Activated T-helper 1 cell treated with anti-CD3 and anti-CD28 coated beads, Interleukin-2, amount 50 U/mL, for 16 hours (primary cell): ENCODE results near the gene ABITRAM.
"Not testable (repeated sequence)": the region's sequence is repeated elsewhere in the genome, so short reads cannot be mapped to it uniquely, and the experiment has no call there.

Experiments used
- DNase-seq, 2 donors: peaks; one replicate each; pipeline ENCODE4 v3.0.0-alpha.2; 2020; ENCODE audit warnings: low read depth in 1 of 2, low spot score in 1 of 2

Gene ABITRAM

GRCh38 chr9:108928386-108928785 lies 5.8 kb upstream of the ABITRAM start:
- no peak for DNase-seq

DNA sequence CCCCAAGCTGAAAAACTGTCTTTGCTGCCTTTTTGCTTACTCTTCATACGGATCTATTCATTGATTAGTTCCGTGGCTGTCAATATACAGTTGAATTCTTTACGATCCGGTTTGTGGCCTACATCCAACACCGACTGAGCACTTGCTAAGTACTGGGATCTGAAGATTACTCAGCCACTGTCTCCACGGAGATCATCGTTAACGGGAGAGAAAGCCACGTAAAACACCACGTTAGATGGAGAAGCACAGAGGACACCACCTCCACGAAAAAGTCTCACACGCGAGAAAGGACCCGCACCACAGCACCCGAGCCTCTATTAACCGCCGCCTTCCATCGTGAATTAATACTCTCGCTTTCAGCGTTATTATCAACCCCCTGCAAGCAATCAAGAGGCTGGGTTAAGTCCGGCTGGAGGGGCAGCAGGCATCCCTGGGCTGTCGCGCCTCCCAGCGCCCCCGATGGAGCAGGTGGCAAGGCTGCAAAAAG lies 926 bp upstream of the ABITRAM start:
- DNase-seq = no peak

GRCh38 chr9:108933718-108934322 lies 380 bp upstream of the ABITRAM start, which contains the start of gene ELP1:
Gene ELP1 (minus strand): TSS chr9:108934124. CDS start chr9:108931146, 2,978 bp downstream.
- DNase-seq = peak; percentile 83 to 85

- DNase-seq = no peak
Observed at GRCh38 chr9:108937561-108938305, 3.5 kb downstream of the ABITRAM start.

GRCh38 chr9:108939975-108940374 lies 5.8 kb downstream of the ABITRAM start:
- no peak for DNase-seq

DNA sequence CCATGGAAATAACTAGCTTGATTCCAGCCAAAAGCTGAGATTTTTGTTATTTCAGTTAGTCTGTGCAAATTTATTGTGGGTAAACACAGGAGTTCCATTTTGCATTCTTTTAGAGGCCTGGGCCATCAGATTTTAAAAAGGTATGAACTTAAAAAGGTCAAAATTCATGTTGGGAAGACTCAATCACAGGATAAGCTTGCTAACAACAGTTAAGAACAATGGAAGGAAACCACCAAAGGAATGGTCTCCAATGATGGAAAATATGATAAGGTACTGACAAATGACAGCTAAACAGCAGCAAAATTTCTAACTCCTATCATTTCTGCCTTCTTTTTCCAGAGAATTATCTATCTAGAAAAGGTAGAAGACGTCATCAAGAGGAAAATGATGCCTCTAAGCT lies 16.0 kb downstream of the ABITRAM start:
- DNase-seq = no peak

GRCh38 chr9:108951578-108951977 lies 17.4 kb downstream of the ABITRAM start:
- DNase-seq = no peak

DNA sequence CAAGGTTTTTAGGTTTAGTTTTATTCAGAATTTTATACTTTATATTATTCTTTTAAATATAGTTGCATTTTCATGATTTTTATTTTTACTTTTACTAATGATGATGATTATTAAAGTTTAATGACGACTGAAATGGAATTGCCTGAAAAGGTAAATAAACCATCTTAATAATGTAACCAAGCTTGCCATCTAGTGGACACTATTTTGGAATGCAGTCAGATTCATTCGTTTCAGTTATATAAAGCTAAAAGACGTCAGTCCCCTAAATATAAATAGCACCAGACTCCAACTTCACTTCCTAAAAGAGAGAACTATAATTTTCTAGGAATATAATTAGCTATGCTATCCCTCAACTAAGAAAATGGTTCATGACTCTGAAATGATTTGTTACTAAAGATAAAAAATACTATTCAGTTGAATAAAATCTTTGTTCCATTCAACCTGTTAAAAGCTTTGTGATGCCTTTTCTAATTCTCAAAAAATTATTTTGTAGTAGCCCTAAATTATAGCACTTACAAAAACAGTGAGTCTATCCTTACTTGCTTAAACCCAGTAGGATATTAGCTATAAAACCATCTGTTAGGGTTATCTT lies 19.9 kb downstream of the ABITRAM start:
- DNase-seq = no peak

- no peak for DNase-seq
Observed at GRCh38 chr9:108956022-108956630, 21.9 kb downstream of the ABITRAM start.

- DNase-seq = no peak
Observed at GRCh38 chr9:108956631-108957026, 22.4 kb downstream of the ABITRAM start.

DNA sequence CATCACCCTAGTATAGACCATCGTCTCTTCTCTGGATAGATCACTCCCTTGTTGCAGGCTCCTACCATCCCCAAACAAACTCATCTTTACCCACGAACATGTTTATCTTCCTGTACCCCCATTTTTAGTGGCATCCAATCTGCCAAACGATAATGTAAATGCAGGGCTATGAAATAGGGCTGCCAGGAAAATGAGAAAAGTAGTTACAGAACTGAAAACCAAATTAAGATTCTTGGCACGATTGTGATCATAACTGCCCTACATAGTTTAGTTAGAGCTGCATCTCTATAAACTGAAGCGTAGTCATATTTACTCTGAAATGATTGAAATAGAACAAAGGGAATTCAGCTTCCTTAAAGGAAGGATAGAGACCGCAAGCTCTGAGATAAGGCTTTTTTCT lies 26.1 kb downstream of the ABITRAM start:
- DNase-seq = no peak

- DNase-seq = no peak
Observed at GRCh38 chr9:108961151-108961550, 27.0 kb downstream of the ABITRAM start.

- DNase-seq = no peak
Observed at GRCh38 chr9:108963459-108964143, 29.4 kb downstream of the ABITRAM start.

DNA sequence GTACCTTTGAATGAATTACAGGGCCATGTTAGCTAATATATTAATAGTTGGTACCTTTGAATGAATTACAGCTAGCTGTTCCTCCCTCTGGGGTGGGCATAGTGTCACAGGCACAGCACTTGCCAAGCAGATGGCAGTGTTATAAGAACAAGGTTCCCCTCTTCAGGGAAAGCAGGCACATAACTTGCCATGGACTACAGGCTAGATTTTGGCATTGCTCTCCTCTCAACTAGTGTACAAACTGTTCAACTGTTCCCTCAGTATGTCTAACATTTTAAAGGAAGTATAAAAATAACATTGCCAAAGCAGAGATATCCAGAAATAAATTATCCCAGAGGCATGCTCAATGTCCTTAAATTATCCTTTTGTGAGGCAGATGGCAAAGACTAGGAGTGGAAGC lies 33.7 kb downstream of the ABITRAM start:
- no peak for DNase-seq

- DNase-seq = not testable (repeated sequence)
Observed at GRCh38 chr9:108971392-108971791, 37.2 kb downstream of the ABITRAM start.

DNA sequence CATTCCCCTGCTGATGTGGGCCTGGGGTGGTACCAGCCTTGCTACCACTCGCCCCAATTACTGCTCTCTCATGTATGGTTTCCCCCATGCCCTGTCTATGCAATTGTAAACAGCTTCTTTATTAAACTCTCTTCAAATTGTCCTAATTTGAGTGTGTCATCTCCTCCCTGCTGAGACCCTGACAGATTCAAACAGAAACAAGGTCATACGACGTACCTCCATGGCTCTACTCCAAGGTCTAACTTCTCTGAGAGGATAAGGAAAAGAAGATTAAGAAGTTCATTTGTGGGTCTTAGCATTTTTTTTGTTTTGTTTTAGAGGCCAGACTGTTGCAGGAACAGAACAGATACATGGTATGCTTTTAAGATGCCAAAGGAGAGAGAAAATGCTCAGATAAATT lies 38.0 kb downstream of the ABITRAM start:
- DNase-seq = no peak

DNA sequence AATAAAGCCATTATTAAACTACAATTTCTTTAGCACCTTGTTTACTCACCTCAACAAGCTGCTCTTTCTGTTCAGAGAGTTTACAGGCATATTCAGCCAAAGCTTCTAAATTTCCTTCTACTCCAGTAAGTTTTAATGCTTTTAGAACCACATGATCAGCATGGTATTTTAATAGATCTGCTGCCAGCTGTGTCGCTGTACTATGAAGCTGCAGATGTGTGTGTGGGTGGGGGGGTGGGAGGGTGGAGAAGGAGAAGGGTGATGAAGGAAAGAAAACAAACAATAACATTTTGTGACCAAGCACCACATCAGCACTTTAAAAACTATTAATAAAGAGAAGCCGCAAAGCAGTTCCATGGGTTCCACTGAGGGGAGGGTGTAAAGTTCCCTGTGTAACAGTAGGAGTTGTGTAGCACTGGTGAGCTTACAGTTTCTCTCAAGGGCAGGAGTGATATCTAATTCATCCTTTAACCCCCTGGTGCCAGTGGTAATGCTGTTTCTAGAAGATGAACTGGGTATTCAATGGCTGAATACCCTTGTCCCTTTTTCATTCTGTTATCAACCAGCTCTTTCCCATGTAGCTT lies 38.5 kb downstream of the ABITRAM start:
- DNase-seq = no peak

GRCh38 chr9:108973895-108974294 lies 39.7 kb downstream of the ABITRAM start:
- no peak for DNase-seq

DNA sequence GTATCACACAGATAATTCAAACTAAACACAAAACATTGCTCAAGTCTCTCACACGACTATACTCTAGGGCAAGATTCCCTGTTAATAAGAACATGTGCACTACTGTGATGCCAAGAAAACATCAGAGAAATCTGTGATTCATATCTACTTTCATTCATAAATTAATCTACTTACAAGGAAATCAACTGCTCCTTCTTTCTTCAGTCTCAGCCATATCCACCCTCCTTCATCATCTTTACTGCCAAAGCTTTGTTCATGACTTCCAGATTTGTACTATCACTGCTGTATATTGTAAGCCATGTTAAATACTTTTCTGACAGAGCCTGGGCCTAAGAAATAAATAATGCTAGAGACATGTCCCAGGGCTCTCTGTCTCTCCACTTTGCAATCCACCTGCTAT lies 44.0 kb downstream of the ABITRAM start:
- DNase-seq = no peak

- no peak for DNase-seq
Observed at GRCh38 chr9:108980893-108981292, 46.7 kb downstream of the ABITRAM start.

DNA sequence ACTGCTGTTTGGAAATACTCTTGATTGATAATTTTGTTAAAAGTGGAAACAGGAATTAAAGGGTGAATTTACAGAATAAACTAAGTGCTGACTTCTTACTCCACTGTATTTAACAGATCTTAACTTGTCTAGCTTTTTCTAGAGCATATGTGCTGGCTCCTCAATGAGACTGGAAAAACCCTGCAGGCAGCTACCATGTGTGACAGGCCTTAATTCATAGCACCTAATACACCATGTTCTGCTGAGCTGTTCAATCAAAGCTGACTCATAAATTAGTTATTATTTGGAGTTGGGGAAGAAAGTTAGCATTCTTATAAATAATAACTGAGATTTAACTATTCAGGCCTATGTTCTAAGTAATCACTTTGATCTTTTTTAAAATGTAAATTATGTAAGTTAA lies 49.7 kb downstream of the ABITRAM start:
- no peak for DNase-seq
